Activated T-cell treated with anti-CD3 and anti-CD28 coated beads, Interleukin-2, amount 50 U/mL, for 24 hours (primary cell): ENCODE results near the gene SCAMP3.
A peak's percentile ranks its signal among the peaks of the same experiment; 100 is the strongest.

Experiments used
- DNase-seq: peaks from one replicate; pipeline ENCODE4 v3.0.0-alpha.2; 2020
- H3K27ac Mint-ChIP-seq: 2 replicates; pipeline ENCODE4 v1.8.0; 2020; ENCODE audit warnings: mild to moderate bottlenecking, mixed read lengths
- H3K27me3 Mint-ChIP-seq: 2 replicates; pipeline ENCODE4 v1.8.0; 2020; ENCODE audit warnings: mixed read lengths
- H3K36me3 Mint-ChIP-seq: 2 replicates; pipeline ENCODE4 v1.8.0; 2020; ENCODE audit warnings: low read depth, mixed read lengths
- H3K4me1 Mint-ChIP-seq: 2 replicates; pipeline ENCODE4 v1.8.0; 2020; ENCODE audit warnings: low read depth, mixed read lengths
- H3K4me3 Mint-ChIP-seq: 2 replicates; pipeline ENCODE4 v1.8.0; 2020; ENCODE audit warnings: mild to moderate bottlenecking, moderate library complexity, mixed read lengths
- H3K9me3 Mint-ChIP-seq: 2 replicates; pipeline ENCODE4 v1.8.0; 2020; ENCODE audit warnings: mixed read lengths

SCAMP3 gene

DNA sequence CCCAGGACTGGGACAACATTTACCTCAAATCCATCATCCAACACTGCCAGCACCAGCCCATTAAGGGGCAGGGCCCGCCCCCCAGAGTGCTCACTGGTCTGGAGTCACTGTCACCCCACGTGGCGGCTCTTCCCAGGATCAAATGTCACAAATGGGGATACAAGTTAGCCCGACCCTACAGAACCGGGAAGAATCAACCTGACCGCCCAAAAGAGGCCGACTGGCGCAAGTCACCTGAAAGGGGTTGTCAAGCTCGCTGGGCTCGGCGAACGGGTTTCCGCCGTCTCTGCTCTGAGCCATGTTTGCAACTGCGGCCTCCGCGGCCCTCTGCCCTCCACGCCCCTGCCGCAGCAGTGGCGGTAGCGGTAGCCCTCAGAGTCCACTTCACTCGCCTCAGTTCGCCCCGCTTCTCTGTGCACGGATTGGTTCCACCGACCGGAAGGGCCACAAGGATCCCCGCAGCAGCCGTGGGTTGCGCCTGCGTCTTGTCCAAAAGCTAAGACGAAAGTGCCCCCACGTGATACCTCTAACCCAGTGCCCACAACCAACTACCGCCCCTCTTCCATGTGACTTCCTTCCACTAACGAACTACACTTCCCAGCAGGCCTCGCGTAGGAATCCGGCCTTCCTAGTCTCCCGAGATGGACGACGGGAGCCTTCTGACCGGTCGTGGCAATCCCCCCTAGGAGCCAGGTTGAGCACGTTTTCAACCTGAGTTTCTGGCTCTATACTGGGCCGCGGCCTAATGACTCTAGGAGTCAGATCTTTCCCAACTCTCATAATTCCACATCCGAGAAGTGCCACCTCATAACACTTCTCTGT is at the start of gene SCAMP3:
Gene SCAMP3 (minus strand): TSS at position 509 of the 822 bp plus-strand sequence. CDS start 209 bp downstream, at position 300.
- DNase-seq = peak; percentile 87
- Mint-ChIP-seq H3K27ac (peak within 1 kb of the TSS; percentile 98), H3K36me3 (peaks cover 97% of the 10 kb centered on the region), H3K9me3 (no peaks in the 10 kb centered on the region), H3K4me1 (peaks cover 37% of the 10 kb centered on the region), H3K4me3 (peak within 1 kb of the TSS; percentile 98), H3K27me3 (no peaks in the 10 kb centered on the region)

DNA sequence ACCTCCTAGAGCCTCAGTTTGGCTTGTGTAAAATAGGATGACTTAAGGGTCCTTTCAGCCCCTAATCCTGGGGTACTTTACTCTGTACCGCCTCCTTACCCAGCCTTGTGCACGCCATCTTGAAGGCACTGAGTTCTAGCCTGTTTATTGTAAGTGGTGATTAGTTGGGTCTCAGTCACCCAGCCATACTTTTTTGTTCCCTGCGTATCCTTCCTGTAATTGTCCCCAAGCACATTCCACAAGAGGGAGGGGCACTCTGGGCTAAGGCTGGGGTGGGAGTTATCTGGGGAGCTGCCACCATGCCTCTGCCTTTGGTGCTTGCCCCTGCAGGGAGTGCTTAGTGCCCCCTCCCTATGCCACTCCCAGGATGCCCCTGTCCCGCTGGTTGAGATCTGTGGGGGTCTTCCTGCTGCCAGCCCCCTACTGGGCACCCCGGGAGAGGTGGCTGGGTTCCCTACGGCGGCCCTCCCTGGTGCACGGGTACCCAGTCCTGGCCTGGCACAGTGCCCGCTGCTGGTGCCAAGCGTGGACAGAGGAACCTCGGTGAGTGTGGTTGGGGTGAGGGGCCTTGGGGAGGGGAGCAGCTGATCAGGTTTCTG is 47.4 kb upstream of the SCAMP3 start:
- no peaks in the 10 kb centered on the region for H3K9me3 Mint-ChIP-seq
- peak overlapping the region; percentile 98 for H3K4me3 Mint-ChIP-seq
- no peaks in the 10 kb centered on the region for H3K27me3 Mint-ChIP-seq
- peak overlapping the region; percentile 98 for H3K27ac Mint-ChIP-seq
- peaks cover 56% of the 10 kb centered on the region for H3K36me3 Mint-ChIP-seq
- DNase-seq = peak; percentile 36
- peaks cover 41% of the 10 kb centered on the region for H3K4me1 Mint-ChIP-seq

DNA sequence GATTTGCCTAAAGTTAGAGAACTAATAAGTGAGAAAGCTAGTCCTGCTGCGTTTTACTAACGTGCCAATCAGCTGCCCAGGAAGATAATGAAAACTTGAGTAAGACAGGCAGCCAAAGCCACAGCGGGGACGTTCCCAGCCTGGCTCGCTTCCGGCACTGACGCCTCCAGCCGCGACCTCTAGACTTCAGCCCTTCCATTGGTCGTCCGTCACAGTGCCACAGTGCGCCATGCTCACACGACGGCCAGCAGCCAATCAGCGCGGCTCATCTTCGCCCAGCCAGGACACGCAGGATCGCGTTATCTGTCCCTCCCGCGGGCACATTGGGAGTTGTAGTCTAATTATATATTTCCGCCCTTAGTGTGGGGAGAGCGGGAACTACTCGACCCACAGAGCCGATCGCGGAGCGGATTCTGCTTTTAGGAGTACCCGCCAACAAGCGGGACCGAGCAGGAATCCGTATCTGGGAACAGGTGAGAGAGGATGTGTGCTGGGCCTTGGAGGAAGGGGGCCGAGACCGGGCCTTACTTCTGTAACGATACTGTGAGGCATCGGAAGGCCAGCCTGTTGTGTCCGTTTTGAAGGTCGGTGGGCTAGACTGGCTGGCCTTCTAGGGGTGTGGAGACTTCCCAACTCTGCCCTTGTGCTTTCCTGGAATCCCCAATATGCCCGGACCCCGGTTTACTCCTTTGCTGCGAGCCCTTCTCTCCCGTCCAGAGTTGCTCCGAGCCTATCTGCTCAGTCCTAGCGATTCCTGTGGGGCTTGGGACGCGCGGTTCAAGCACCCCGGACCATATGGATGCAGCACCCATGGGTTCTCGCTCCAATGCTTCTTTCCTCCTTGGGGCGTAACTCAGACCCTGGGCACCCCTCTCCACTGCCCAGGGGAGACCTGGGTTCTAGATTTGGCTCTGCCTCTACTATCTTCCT is 46.6 kb upstream of the SCAMP3 start, which contains the start of gene FDPS:
Gene FDPS (plus strand): TSS at position 374 of the 930 bp plus-strand sequence. CDS start 924 bp downstream, outside the sequence.
- Mint-ChIP-seq H3K9me3 (no peaks in the 10 kb centered on the region), H3K27me3 (no peaks in the 10 kb centered on the region), H3K36me3 (peaks cover 50% of the 10 kb centered on the region), H3K4me3 (peak within 1 kb of the TSS; percentile 98), H3K4me1 (peaks cover 41% of the 10 kb centered on the region), H3K27ac (peak within 1 kb of the TSS; percentile 98)
- DNase-seq = peak; percentile 94

DNA sequence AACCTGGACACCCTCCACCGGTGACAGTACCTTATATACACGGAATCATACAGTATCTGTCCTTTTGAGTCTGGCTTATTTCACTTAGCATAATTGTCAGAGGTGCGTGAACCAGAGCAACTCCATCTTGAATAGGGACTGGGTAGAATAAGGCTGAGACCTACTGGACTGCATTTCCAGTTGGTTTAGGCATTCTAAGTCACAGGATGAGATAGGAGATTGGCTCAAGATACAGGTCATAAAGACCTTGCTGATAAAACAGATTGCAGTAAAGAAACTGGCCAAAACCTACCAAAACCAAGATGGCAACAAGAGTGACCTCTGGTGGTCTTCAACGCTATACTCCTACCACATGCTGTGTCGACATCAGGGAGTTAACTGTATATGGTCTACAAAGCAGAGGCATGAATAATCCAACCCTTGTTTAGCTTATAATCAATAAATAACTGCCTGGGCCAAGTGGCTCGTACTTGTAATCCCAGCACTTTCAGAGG is 45.1 kb upstream of the SCAMP3 start:
- Mint-ChIP-seq H3K9me3 (no peaks in the 10 kb centered on the region), H3K36me3 (peaks cover 35% of the 10 kb centered on the region), H3K27ac (peak overlapping the region; percentile 98), H3K4me3 (peak overlapping the region; percentile 98), H3K4me1 (peaks cover 33% of the 10 kb centered on the region), H3K27me3 (no peaks in the 10 kb centered on the region)
- DNase-seq = no peak

GRCh38 chr1:155305881-155306391 is 43.8 kb upstream of the SCAMP3 start:
- peak overlapping the region; percentile 51 for H3K27ac Mint-ChIP-seq
- H3K4me1 Mint-ChIP-seq = peaks cover 22% of the 10 kb centered on the region
- peaks cover 23% of the 10 kb centered on the region for H3K36me3 Mint-ChIP-seq
- no peaks in the 10 kb centered on the region for H3K27me3 Mint-ChIP-seq
- H3K9me3 Mint-ChIP-seq = no peaks in the 10 kb centered on the region
- H3K4me3 Mint-ChIP-seq = no peak overlapping the region
- DNase-seq = no peak

DNA sequence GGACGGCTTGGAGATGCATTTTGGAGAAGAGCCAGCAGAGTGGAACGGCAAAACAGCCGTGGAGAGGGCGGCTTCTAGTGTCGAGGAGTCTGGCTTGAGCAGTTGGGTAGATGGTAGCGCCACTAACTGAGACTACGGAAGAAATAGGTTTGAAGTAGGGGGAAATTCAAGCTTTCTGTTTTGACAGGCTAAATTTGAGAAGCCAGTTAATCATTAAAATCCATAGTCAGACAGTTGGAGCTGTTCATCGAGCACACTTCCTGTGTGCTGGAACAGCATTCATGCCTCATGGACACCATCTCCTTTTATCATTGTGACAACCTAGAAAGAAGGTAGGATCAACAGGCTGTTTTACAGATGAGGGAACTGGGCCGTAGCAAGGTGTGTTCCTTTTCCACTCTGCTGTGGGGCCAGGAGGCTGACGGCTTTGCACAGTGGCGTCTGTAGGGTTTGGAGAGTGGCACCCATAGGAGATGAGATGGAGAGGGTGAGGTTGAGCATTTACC is 42.5 kb upstream of the SCAMP3 start:
- Mint-ChIP-seq H3K36me3 (peaks cover 10% of the 10 kb centered on the region), H3K4me1 (peaks cover 11% of the 10 kb centered on the region), H3K4me3 (no peak overlapping the region), H3K27ac (no peak overlapping the region), H3K9me3 (no peaks in the 10 kb centered on the region), H3K27me3 (no peaks in the 10 kb centered on the region)
- no peak for DNase-seq

- Mint-ChIP-seq H3K9me3 (no peaks in the 10 kb centered on the region), H3K4me1 (no peaks in the 10 kb centered on the region), H3K27ac (peak within 1 kb of the TSS; percentile 15), H3K4me3 (no peak within 1 kb of the TSS), H3K36me3 (no peaks in the 10 kb centered on the region), H3K27me3 (peaks cover 15% of the 10 kb centered on the region)
- DNase-seq = no peak
Observed at GRCh38 chr1:155301342-155301841, 39.2 kb upstream of the SCAMP3 start, which contains the start of gene PKLR. PKLR (minus strand) TSS chr1:155301438; CDS start chr1:155301395, 43 bp downstream.

- H3K27me3 Mint-ChIP-seq = peaks cover 21% of the 10 kb centered on the region
- H3K4me3 Mint-ChIP-seq = no peak overlapping the region
- H3K36me3 Mint-ChIP-seq = no peaks in the 10 kb centered on the region
- H3K9me3 Mint-ChIP-seq = no peaks in the 10 kb centered on the region
- peak overlapping the region; percentile 15 for H3K27ac Mint-ChIP-seq
- DNase-seq = no peak
- H3K4me1 Mint-ChIP-seq = no peaks in the 10 kb centered on the region
Observed at GRCh38 chr1:155300553-155301329, 38.6 kb upstream of the SCAMP3 start.

DNA sequence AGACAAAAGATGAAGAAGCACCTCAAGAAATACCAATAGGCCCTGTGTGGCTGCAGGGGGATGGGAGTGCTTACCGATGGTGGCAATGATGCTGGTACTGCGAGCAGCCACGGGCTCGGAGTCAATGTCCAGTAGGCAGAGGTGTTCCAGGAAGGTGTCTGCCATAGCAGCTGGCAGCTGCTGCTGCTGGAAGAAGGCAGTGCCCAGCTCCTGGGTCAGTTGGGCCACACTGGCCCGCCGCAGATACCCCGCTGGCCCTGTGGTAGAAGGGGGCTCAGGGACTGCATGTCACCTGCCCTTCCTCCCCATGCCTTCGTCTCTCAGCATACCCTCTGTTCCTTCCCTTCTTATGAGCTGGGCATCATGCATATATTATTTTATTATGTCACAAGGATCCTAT is 37.9 kb upstream of the SCAMP3 start:
- Mint-ChIP-seq H3K27ac (no peak overlapping the region), H3K9me3 (no peaks in the 10 kb centered on the region), H3K36me3 (no peaks in the 10 kb centered on the region), H3K4me1 (no peaks in the 10 kb centered on the region), H3K4me3 (no peak overlapping the region), H3K27me3 (peaks cover 25% of the 10 kb centered on the region)
- DNase-seq = no peak

GRCh38 chr1:155297384-155297783 is 35.2 kb upstream of the SCAMP3 start:
- Mint-ChIP-seq H3K27me3 (peaks cover 42% of the 10 kb centered on the region), H3K36me3 (no peaks in the 10 kb centered on the region), H3K4me3 (no peak overlapping the region), H3K27ac (no peak overlapping the region), H3K9me3 (no peaks in the 10 kb centered on the region), H3K4me1 (peaks cover 7% of the 10 kb centered on the region)
- no peak for DNase-seq

DNA sequence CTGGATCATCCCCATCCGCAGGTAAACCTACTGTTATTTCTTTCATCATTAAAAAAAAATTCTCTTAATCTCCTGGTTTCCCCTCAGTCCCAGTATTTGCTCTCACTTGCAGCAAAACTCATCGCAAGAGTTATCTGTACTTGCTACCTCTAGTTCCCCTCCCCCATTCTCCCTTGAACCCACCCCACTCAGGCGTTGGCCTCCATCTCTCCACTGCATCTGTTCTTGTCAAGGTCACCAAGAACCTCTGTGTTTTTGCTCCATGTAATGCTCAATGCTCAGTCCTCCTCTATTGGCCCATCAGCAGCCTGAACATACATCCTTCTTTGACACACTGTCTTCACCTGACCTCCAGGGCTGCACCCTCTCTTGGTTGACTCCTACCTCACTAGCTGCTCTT is 34.5 kb upstream of the SCAMP3 start:
- Mint-ChIP-seq H3K27ac (no peak overlapping the region), H3K27me3 (peaks cover 42% of the 10 kb centered on the region), H3K4me1 (peaks cover 7% of the 10 kb centered on the region), H3K4me3 (no peak overlapping the region), H3K9me3 (no peaks in the 10 kb centered on the region), H3K36me3 (no peaks in the 10 kb centered on the region)
- no peak for DNase-seq

DNA sequence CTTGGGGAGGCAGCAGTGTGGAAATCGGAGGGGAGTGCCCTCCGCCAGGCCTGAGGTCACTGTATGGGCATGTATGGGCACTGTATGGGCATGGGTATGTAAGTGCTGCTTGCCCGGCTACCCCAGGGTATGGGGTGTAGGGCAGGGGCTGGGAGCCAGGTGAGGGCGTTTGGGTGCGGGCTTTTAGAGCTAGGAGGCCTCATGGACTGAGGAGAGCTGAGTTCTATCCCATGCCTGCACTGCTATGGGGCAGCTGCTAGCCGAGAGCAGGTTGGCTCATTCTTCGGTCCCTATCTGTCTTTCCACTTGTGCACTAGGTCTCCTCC is 33.7 kb upstream of the SCAMP3 start:
- H3K27me3 Mint-ChIP-seq = peaks cover 42% of the 10 kb centered on the region
- no peaks in the 10 kb centered on the region for H3K36me3 Mint-ChIP-seq
- no peak overlapping the region for H3K27ac Mint-ChIP-seq
- H3K9me3 Mint-ChIP-seq = no peaks in the 10 kb centered on the region
- no peak overlapping the region for H3K4me3 Mint-ChIP-seq
- no peak for DNase-seq
- H3K4me1 Mint-ChIP-seq = peaks cover 7% of the 10 kb centered on the region

DNA sequence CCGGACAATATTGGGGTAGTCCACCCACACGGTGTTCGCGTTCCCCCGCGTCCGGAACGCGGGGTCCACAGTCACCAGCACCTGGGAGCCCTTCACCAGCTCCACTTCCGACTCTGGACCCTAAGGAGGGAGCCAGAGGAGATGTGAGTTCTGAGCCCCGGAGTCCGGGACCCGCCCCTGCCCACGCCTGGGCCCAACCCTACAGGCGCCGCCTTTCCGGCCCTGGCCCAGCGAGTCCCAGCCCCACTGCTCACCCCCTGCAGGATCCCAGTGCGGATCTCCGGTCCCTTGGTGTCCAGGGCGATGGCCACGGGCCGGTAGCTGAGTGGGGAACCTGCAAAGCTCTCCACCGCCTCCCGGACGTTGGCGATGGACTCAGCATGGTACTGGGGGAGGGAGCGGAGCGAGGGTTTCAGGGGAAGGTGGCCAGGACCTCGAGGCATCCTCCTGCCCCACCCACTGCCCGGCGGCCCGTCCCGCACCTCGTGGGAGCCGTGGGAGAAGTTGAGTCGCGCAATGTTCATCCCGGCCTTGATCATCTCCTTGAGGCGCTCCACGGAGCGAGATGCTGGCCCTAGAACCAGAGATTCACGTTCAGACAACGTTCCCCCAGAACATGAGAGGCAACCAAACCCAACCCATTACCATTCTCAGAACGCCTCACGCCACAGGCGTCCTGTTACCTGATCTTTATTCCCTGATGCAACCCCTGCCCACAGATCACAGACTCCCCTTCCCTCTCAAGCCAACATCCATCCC is 33.2 kb upstream of the SCAMP3 start:
- no peaks in the 10 kb centered on the region for H3K9me3 Mint-ChIP-seq
- no peak overlapping the region for H3K27ac Mint-ChIP-seq
- H3K36me3 Mint-ChIP-seq = no peaks in the 10 kb centered on the region
- peaks cover 43% of the 10 kb centered on the region for H3K27me3 Mint-ChIP-seq
- H3K4me3 Mint-ChIP-seq = no peak overlapping the region
- peaks cover 7% of the 10 kb centered on the region for H3K4me1 Mint-ChIP-seq
- DNase-seq = no peak
